Osteoblast (primary cell): ENCODE results near the gene MOCOS. TPM values are rescaled to one million over a fixed set of nuclear protein-coding genes. Genes with fewer than 3 reads are reported as not detected.
A peak's percentile ranks its signal among the peaks of the same experiment; 100 is the strongest.

Experiments used
- DNase-seq: peaks from one replicate; pipeline ENCODE4 v3.0.0; 2011; ENCODE audit warnings: low spot score, mixed read lengths; ENCODE audit not compliant: insufficient read length; ENCODE audit errors: missing footprints
- H2AFZ ChIP-seq: 2 replicates; pipeline ENCODE4 v1.6.0; 2011; ENCODE audit warnings: mild to moderate bottlenecking, low read length
- H3K27ac ChIP-seq: 2 replicates; pipeline ENCODE4 v1.5.1; 2011; ENCODE audit warnings: mild to moderate bottlenecking, low read depth, low read length, moderate library complexity
- H3K27me3 ChIP-seq: 2 replicates; pipeline ENCODE4 v1.6.0; 2012; ENCODE audit warnings: mild to moderate bottlenecking, control low read depth, inconsistent platforms, low read length, moderate library complexity; ENCODE audit not compliant: insufficient read depth
- H3K36me3 ChIP-seq: 2 replicates; pipeline ENCODE4 v1.5.1; 2011; ENCODE audit warnings: mild to moderate bottlenecking, low read length, control low read depth, moderate library complexity; ENCODE audit not compliant: insufficient read depth
- H3K4me1 ChIP-seq: 2 replicates; pipeline ENCODE4 v1.5.1; 2011; ENCODE audit warnings: mild to moderate bottlenecking, low read length, control low read depth, moderate library complexity; ENCODE audit not compliant: insufficient read depth
- H3K4me2 ChIP-seq: 2 replicates; pipeline ENCODE4 v1.6.0; 2011; ENCODE audit warnings: mild to moderate bottlenecking, low read length; ENCODE audit not compliant: insufficient read depth
- H3K4me3 ChIP-seq: fragments of 200-600 bp; sonication (generic); 3 replicates; pipeline ENCODE4 v1.5.1; 2012; ENCODE audit warnings: mild to moderate bottlenecking, low read length, inconsistent platforms; ENCODE audit not compliant: insufficient read depth
- H3K79me2 ChIP-seq: 2 replicates; pipeline ENCODE4 v1.6.0; 2012; ENCODE audit warnings: mild to moderate bottlenecking, low read length, control low read depth, inconsistent platforms; ENCODE audit not compliant: insufficient read depth
- H3K9me3 ChIP-seq: 2 replicates; pipeline ENCODE4 v1.5.1; 2011; ENCODE audit warnings: low read depth, low read length, control low read depth
- H4K20me1 ChIP-seq: 2 replicates; pipeline ENCODE4 v1.6.0; 2012; ENCODE audit warnings: mild to moderate bottlenecking, low read length, control low read depth; ENCODE audit not compliant: insufficient read depth
- CTCF ChIP-seq: IDR thresholded peaks from 2 replicates; pipeline ENCODE4 v1.5.1; 2011; ENCODE audit warnings: mild to moderate bottlenecking, low read depth, low read length, moderate library complexity; ENCODE audit errors: extremely low read depth
- total RNA-seq: library from RNA; depleted of rRNA; stranded (reverse); fragments of >200 nt; gene quantifications from 2 replicates; pipeline ENCODE4 v1.2.3, GENCODE V29; 2012

MOCOS gene, protein sequence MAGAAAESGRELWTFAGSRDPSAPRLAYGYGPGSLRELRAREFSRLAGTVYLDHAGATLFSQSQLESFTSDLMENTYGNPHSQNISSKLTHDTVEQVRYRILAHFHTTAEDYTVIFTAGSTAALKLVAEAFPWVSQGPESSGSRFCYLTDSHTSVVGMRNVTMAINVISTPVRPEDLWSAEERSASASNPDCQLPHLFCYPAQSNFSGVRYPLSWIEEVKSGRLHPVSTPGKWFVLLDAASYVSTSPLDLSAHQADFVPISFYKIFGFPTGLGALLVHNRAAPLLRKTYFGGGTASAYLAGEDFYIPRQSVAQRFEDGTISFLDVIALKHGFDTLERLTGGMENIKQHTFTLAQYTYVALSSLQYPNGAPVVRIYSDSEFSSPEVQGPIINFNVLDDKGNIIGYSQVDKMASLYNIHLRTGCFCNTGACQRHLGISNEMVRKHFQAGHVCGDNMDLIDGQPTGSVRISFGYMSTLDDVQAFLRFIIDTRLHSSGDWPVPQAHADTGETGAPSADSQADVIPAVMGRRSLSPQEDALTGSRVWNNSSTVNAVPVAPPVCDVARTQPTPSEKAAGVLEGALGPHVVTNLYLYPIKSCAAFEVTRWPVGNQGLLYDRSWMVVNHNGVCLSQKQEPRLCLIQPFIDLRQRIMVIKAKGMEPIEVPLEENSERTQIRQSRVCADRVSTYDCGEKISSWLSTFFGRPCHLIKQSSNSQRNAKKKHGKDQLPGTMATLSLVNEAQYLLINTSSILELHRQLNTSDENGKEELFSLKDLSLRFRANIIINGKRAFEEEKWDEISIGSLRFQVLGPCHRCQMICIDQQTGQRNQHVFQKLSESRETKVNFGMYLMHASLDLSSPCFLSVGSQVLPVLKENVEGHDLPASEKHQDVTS
- total RNA-seq, result 14.4 and 19.9 TPM in 2 replicates

GRCh38 chr18:36187193-36187825 lies at the start of gene MOCOS:
Gene MOCOS, plus strand, starts transcription at chr18:36187497. Its CDS starts 43 bp downstream, at chr18:36187540.
- Histone ChIP-seq H4K20me1 (peaks cover 3% of the 10 kb centered on the region), H3K27me3 (no peaks in the 10 kb centered on the region), H3K4me1 (peaks cover 3% of the 10 kb centered on the region), H3K9me3 (no peaks in the 10 kb centered on the region), H3K4me2 (peak within 1 kb of the TSS; percentile 95), H2AFZ (peak within 1 kb of the TSS; percentile 99), H3K27ac (peak within 1 kb of the TSS; percentile 62), H3K4me3 (peak within 1 kb of the TSS; percentile 96), H3K79me2 (peaks cover 9% of the 10 kb centered on the region), H3K36me3 (no peaks in the 10 kb centered on the region)
- peak; percentile 98 for DNase-seq
- no peak for TF ChIP-seq CTCF

- no peak overlapping the region for H3K27ac ChIP-seq
- TF ChIP-seq CTCF, result no peak
- H3K79me2 ChIP-seq, result peaks cover 15% of the 10 kb centered on the region
- no peak overlapping the region for H3K4me3 ChIP-seq
- peaks cover 7% of the 10 kb centered on the region for H4K20me1 ChIP-seq
- no peaks in the 10 kb centered on the region for H3K4me1 ChIP-seq
- H3K9me3 ChIP-seq, result no peaks in the 10 kb centered on the region
- peaks cover 75% of the 10 kb centered on the region for H3K36me3 ChIP-seq
- H3K27me3 ChIP-seq, result no peaks in the 10 kb centered on the region
- no peak overlapping the region for H3K4me2 ChIP-seq
- no peak for DNase-seq
- no peak overlapping the region for H2AFZ ChIP-seq
Observed at GRCh38 chr18:36139245-36139644, 48.1 kb upstream of the MOCOS start.

GRCh38 chr18:36141576-36141975 lies 45.7 kb upstream of the MOCOS start:
- Histone ChIP-seq H3K4me1 (no peaks in the 10 kb centered on the region), H3K36me3 (peaks cover 87% of the 10 kb centered on the region), H2AFZ (no peak overlapping the region), H3K27ac (no peak overlapping the region), H3K9me3 (no peaks in the 10 kb centered on the region), H3K4me2 (no peak overlapping the region), H3K79me2 (peaks cover 4% of the 10 kb centered on the region), H4K20me1 (peaks cover 3% of the 10 kb centered on the region), H3K27me3 (no peaks in the 10 kb centered on the region), H3K4me3 (no peak overlapping the region)
- no peak for DNase-seq
- no peak for TF ChIP-seq CTCF
